DMS153 treated with DMSO at 0.1 percent for 48 hours (cell line): ENCODE data around the gene ATP5F1E.

Source experiments
- DNase-seq: peaks from one replicate; lab custom pipeline; 2025; ENCODE audit not compliant: unreplicated experiment; lab: John Stamatoyannopoulos, UW

The ATP5F1E gene

DNA sequence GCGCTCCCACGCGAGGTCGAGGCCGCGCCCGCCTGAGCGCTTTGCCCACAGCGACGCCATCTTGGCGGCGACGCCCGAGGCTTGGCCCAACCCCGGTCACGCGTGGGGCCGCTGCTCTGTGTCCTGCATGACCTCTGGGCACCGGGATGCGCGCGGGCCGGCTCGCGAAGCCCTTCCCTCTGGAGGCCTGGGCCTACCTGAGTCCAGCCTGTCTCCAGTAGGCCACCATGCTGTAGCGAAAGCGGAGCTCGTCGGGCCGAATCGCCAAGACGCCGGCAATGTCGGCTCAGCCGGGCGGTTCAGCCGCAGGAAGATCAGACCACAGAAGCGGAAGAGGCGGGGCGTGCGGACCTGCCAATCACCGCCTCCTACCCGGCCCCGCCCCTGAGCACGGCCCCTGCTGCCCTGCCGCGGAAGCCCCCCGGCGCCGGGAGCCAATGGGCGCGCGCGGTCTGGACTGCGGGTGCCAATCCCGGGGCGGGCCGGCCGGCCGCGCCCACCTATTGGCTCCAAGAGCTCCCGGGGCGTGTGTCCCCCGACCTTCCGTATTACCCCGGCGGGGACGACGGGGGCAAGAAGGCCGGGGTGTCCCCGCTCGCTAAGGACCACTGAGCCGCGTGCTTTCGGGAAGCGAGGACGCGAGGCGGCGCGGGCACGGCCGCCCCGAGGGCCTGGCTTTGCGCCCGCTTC, at the start of gene ATP5F1E:
TSS of gene ATP5F1E (minus strand) at position 313 of the 690 bp plus-strand sequence. CDS start at position 229, 84 bp downstream.
- peak; percentile 93 for DNase-seq

DNA sequence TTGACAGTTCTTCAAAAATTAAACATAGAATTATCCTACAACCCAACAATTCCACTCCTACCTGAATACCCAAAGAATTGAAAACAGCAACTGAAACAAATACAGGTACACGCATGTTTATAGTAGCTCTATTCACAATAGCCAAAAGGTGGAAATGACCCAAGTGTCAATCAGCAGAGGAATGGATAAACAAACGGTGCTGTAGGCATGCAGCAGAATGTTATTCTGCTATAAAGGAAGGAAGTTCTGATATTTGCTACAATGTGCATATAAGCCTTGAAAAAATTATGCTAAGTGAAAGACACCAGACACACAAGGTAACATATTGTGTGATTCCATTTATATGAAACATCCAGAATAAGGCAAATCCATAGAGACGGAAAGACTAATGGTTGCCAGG, 48.9 kb upstream of the ATP5F1E start:
- no peak for DNase-seq

DNA sequence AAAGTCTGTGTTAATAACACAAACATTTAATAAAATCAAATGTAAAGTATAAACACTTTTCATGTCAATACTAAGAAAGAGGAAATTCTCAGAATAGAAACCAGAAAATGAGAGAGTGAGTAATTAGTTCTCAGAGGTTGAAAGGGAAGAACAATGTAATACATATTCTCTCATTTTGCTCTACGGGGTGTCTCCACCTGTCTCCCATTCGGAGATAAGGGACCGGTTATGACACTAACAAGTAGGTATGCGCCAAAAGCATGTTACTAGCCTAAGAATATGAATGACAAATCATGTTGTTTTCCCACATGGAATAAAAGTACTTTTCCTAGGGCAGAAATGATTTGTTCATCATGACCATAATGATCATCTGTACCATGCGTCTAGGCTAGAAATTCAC, 46.1 kb upstream of the ATP5F1E start:
- no peak for DNase-seq

- no peak for DNase-seq
Observed at GRCh38 chr20:59077705-59078104, 45.6 kb upstream of the ATP5F1E start.

- DNase-seq, result no peak
Observed at GRCh38 chr20:59075934-59076508, 43.9 kb upstream of the ATP5F1E start.

GRCh38 chr20:59074456-59074855, 42.3 kb upstream of the ATP5F1E start:
- DNase-seq, result no peak

- no peak for DNase-seq
Observed at GRCh38 chr20:59073582-59073981, 41.4 kb upstream of the ATP5F1E start.

DNA sequence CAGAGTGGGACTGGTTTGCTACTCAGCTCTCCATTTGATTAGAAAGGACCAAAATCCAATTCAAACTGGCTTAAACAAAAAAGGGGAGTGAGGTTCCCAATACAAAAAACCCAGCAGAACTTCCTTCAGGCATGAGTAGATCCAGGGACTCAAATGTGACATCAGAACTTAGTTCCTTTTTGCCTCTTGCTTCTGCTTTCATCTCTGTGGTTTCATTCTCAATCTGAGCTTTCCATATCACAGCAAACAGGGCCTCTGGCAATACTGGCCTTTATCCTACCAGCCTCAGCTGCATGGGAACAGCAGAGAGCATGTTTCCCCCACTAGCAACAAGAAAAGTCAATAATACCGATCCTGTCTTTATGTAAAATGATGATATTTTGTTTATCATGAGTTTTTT, 39.1 kb upstream of the ATP5F1E start:
- DNase-seq, result no peak

DNA sequence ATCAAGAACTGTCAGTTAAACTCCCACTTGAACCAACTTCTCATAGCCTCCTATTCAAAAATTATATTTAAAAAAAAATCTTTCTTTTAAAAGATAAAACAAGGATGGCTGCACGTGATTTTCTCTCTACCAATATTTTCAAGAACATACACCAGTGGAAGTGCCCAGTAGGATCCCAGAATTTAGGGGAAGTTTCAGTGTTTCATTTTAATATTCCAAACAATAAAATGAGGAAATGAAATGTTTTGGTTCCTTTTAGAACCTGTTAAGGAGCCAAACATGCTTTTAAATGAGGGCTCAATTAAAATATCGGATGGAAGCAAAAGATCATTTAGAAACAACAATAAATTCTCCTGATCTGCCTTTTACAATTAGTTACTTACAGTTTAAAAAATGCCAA, 36.9 kb upstream of the ATP5F1E start:
- no peak for DNase-seq

- no peak for DNase-seq
Observed at GRCh38 chr20:59068534-59068933, 36.4 kb upstream of the ATP5F1E start.

GRCh38 chr20:59064214-59064722, 32.1 kb upstream of the ATP5F1E start:
- DNase-seq, result peak; percentile 41

GRCh38 chr20:59063358-59064213, 31.5 kb upstream of the ATP5F1E start:
- no peak for DNase-seq

GRCh38 chr20:59062081-59062480, 29.9 kb upstream of the ATP5F1E start:
- DNase-seq, result no peak

DNA sequence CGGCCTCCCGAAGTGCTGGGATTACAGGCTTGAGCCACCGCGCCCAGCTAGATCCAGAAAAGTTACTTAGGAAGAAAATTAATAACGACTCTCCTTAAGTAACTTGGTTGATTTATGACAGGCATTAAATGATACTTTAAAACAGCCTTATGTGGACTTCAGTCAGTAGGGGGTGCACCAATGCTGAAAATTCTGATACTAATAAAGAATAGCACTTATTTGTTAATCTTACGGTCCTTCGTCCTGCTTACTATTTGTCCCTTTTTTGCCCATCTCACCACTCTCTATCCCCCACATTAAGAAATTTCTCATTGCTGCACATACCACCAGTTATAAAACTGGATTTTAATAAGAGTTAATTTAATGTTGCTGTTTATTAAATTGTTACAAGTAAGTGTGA, 23.2 kb upstream of the ATP5F1E start:
- DNase-seq, result no peak

GRCh38 chr20:59051666-59052185, 19.6 kb upstream of the ATP5F1E start:
- no peak for DNase-seq

- no peak for DNase-seq
Observed at GRCh38 chr20:59050437-59050836, 18.3 kb upstream of the ATP5F1E start.

GRCh38 chr20:59048681-59049030, 16.5 kb upstream of the ATP5F1E start:
- no peak for DNase-seq

GRCh38 chr20:59047938-59048680, 16.0 kb upstream of the ATP5F1E start:
- DNase-seq, result no peak

- no peak for DNase-seq
Observed at GRCh38 chr20:59046862-59047261, 14.7 kb upstream of the ATP5F1E start.

DNA sequence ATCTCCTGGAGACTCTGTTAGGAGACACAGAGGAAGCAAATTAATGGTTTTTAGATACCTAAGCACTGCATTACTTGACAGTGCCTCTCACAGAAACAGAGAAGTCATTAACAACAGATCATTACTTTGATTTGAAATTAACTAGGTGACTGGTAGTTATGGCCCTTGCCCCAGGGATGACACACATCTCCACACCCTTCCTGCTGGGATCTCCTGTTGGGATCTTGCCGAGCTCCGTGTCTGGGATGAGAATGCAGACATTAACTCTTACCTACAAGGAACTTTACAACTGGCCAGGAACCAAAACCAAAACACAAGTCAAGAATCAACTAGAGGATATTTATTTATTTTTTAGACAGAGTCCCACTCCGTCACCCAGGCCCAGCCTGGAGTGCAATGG, 12.7 kb upstream of the ATP5F1E start:
- no peak for DNase-seq

DNA sequence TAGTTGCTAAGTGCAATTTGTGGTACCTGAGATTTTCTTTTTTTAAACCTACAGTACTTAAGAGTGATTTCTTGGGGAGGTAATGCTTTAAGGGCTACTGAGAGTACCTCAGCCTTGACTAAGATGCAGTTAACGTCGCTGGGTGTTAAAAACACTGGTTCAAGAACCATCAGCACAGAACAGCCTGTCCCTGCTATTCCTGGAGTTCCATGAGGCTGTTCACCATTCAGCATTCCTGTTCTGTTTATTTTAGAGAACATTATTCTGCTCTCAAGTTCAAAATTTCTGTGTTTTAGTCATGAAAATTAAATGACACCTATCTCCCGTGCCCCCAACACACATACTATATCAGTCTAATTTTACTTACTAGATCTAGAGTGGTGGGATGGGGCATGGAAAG, 12.2 kb upstream of the ATP5F1E start:
- DNase-seq, result no peak
